VCaP (cell line): Measurements from ENCODE around the gene KRTAP4-8.
"Not testable (repeated sequence)": the region's sequence is repeated elsewhere in the genome, so short reads cannot be mapped to it uniquely, and the experiment has no call there.

ENCODE experiments used
- H3K27ac ChIP-seq: fragments of 450-650 bp; 2 replicates; pipeline ENCODE4 v1.5.1; 2017
- TF ChIP-seq, protein P1 (sequence below): fragments of 450-650 bp; conservative IDR thresholded peaks from 2 replicates; pipeline ENCODE4 v1.5.1; 2017; ENCODE audit warnings: mild to moderate bottlenecking, moderate library complexity

KRTAP4-8 gene

GRCh38 chr17:41098481-41098880 is 539 bp upstream of the KRTAP4-8 start:
- H3K27ac ChIP-seq, result no peak overlapping the region
- TF ChIP-seq, protein P1, sequence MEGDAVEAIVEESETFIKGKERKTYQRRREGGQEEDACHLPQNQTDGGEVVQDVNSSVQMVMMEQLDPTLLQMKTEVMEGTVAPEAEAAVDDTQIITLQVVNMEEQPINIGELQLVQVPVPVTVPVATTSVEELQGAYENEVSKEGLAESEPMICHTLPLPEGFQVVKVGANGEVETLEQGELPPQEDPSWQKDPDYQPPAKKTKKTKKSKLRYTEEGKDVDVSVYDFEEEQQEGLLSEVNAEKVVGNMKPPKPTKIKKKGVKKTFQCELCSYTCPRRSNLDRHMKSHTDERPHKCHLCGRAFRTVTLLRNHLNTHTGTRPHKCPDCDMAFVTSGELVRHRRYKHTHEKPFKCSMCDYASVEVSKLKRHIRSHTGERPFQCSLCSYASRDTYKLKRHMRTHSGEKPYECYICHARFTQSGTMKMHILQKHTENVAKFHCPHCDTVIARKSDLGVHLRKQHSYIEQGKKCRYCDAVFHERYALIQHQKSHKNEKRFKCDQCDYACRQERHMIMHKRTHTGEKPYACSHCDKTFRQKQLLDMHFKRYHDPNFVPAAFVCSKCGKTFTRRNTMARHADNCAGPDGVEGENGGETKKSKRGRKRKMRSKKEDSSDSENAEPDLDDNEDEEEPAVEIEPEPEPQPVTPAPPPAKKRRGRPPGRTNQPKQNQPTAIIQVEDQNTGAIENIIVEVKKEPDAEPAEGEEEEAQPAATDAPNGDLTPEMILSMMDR, result no peak

GRCh38 chr17:41096055-41096454 is 1.9 kb downstream of the KRTAP4-8 start:
- H3K27ac ChIP-seq, result no peak overlapping the region
- TF ChIP-seq, protein P1, result no peak

GRCh38 chr17:41088760-41089352 is 9.1 kb downstream of the KRTAP4-8 start:
- not testable (repeated sequence) for H3K27ac ChIP-seq

GRCh38 chr17:41084100-41084856 is 13.7 kb downstream of the KRTAP4-8 start, which contains the start of gene KRTAP4-7:
Gene KRTAP4-7 (plus strand): TSS chr17:41084150. CDS start chr17:41084207, 57 bp downstream.
- not testable (repeated sequence) for H3K27ac ChIP-seq

DNA sequence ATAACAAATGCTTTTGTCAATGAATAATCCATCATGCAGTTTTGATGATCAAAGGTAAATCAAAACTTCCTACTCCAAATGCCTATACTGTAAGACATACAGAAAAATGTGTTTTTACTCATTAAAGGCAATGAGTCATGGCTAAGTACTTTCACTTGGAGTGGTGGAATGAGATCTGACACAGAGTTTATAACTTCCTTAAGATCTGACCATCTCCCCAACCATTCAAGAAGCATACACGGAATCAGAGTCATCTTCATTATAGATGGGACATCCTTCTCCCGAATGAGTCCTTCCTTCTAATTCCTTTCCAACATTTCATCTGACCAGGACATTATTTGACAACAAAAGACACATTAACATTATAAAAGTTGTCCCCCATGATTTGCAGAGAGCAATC is 14.5 kb downstream of the KRTAP4-8 start:
- not testable (repeated sequence) for H3K27ac ChIP-seq

DNA sequence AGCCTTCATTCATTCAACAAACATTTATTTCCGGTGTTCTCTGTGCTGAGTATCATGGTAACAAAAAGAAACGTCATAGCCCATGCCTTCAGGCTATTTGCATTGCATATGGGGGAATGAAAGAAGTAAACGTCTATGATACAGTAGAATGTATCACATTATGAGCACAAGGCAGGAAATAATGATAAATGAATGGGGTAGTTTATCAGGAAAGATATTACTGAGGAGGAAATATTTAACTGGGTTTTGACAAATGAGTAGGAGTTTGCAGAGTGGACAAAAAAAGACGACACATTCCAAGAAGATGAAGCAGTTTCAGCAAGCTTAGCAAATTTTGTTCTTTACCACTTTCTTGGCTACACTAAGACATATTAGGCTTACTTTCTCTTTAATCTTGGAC is 15.3 kb downstream of the KRTAP4-8 start:
- TF ChIP-seq, protein P1, result no peak
- H3K27ac ChIP-seq, result no peak overlapping the region

- TF ChIP-seq, protein P1, result no peak
- no peak overlapping the region for H3K27ac ChIP-seq
These were observed 21.2 kb downstream of the KRTAP4-8 start for GRCh38 chr17:41076788-41077187.

DNA sequence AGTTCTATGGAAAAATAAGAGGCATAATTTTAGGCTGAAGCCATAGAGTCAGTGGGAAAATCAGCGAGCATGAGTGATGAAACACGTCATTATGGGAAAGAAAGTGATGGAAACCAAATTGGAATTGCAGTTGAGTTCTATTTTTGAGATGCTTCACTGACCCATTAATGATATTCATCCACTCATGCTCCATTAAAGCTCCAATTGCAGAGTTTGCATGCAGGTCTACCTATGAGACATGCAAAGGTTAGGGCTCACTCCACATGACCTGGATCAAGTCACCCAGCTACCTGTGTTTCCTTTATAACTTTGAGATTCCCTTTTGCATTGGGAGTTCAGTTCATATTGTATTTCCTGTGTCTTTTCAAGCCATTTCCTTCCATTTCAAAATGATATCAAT is 24.3 kb downstream of the KRTAP4-8 start:
- TF ChIP-seq, protein P1, result no peak
- no peak overlapping the region for H3K27ac ChIP-seq

DNA sequence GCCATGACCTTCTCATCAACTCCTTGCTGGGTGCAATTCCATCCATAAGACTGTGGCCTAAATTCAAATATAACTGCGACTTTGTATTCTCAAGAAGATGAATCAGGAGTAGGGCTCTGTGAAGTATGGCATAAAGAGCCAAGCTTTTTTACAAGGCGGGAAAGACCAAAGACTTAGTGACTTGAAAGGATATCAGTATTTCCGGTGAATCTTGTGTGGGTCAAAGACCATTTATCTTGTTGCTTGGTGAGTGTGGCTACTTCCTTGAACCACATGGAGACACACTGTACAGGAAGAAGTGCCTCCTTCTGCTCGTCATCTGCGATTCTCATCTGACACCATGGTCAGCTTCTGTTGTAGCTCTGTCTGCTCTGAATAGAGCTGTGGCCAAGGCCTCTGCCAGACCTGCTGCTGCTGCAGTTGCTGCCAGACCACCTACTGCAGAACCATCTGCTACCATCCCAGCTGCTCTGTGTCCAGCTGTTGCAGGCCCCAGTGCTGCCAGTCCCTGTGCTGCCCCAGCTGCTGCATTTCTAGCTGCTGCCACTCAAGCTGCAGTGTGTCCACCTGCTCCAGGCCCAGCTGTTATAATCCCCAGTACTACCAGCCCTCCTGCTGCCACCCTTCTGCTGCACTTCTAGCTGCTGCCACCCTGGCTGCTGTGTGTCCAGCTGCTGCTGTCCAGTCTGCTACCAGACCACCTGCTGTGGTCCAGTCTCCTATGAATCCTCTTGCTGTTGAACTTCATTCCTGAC is 26.2 kb downstream of the KRTAP4-8 start:
- no peak overlapping the region for H3K27ac ChIP-seq
- TF ChIP-seq, protein P1, result no peak
